Subcutaneous abdominal adipose tissue (tissue), 5 donors: ENCODE measurements around the gene GPR33.

Source experiments
- H3K27ac ChIP-seq: one replicate; pipeline ENCODE4 v1.7.0; 2013; ENCODE audit warnings: low read depth, mild to moderate bottlenecking, inconsistent platforms, low read length, moderate library complexity
- H3K27me3 ChIP-seq, 5 donors: one replicate each; pipeline ENCODE4 v1.7.0; 2013; ENCODE audit warnings: low read length in 5 of 5, inconsistent platforms in 1 of 5; ENCODE audit not compliant: control insufficient read depth in 5 of 5, insufficient read depth in 4 of 5
- H3K36me3 ChIP-seq, 5 donors: one replicate each; pipeline ENCODE4 v1.7.0; 2013; ENCODE audit warnings: low read length in 5 of 5; ENCODE audit not compliant: control insufficient read depth in 5 of 5, insufficient read depth in 5 of 5
- H3K4me1 ChIP-seq, 5 donors: one replicate each; pipeline ENCODE4 v1.7.0; 2013; ENCODE audit warnings: low read length in 5 of 5, mild to moderate bottlenecking in 3 of 5, moderate library complexity in 1 of 5; ENCODE audit not compliant: control insufficient read depth in 5 of 5, insufficient read depth in 5 of 5
- H3K4me3 ChIP-seq, 5 donors: one replicate each; pipeline ENCODE4 v1.7.0; 2013; ENCODE audit warnings: low read length in 5 of 5, low read depth in 1 of 5
- H3K9ac ChIP-seq, 5 donors: one replicate each; pipeline ENCODE4 v1.7.0; 2013; ENCODE audit warnings: low read length in 5 of 5, mild to moderate bottlenecking in 4 of 5, moderate library complexity in 3 of 5
- H3K9me3 ChIP-seq, 5 donors: one replicate each; pipeline ENCODE4 v1.7.0; 2013; ENCODE audit warnings: low read length in 5 of 5; ENCODE audit not compliant: control insufficient read depth in 5 of 5
- donor health status: healthy.
- donor health status: healthy.
- donor health status: healthy.
- donor health status: healthy.
- donor health status: healthy.

Gene GPR33, protein sequence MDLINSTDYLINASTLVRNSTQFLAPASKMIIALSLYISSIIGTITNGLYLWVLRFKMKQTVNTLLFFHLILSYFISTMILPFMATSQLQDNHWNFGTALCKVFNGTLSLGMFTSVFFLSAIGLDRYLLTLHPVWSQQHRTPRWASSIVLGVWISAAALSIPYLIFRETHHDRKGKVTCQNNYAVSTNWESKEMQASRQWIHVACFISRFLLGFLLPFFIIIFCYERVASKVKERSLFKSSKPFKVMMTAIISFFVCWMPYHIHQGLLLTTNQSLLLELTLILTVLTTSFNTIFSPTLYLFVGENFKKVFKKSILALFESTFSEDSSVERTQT

GRCh38 chr14:31487886-31488285, at the start of gene GPR33:
Gene GPR33, minus strand, starts transcription at chr14:31488039. Its CDS starts 4,074 bp downstream, at chr14:31483965.
- Histone ChIP-seq H3K27me3 (no peaks in the 10 kb centered on the region), H3K9ac (no peak within 1 kb of the TSS), H3K4me1 (peaks cover 0 to 4% (median 0%) of the 10 kb centered on the region in 5 donors), H3K36me3 (no peaks in the 10 kb centered on the region), H3K27ac (no peak within 1 kb of the TSS), H3K9me3 (no peaks in the 10 kb centered on the region), H3K4me3 (no peak within 1 kb of the TSS)

DNA sequence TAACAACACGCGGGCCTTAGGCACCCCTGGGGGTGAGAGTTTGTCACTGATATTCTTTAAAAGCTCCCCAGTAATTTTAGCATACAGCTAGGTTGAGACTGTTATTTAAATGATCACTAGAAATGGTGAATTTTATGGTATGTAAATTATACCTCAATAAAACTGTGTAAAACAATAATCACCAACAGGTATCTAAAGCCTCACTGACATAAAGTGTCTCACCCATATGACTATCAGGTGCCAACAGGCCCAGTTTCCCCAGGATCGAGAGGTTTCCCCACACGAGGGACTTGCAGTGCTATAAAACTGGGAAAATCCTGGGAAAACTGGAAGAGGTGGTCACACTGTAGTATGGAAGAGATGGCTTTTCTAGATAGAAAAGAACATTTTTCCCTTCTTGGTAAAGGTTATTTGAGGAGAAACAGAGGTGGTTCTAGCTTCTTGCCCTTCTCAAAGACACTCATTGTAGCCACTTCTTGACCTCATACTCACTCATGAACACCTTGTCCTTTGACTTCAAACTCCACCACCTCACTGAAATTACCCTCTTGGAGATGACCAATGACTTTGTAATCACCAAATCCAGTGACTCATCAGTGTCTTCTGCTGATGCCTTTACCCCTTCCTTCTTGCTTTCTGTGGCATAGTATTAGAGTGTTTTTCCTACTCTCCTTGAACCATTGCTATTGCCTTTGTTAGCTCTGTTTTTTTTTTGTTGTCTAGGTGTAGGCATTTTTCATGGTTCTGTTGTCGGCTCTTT, 48.5 kb upstream of the GPR33 start:
- no peak overlapping the region for H3K9ac ChIP-seq
- H3K4me1 ChIP-seq, result no peaks in the 10 kb centered on the region
- H3K4me3 ChIP-seq, result no peak overlapping the region
- H3K36me3 ChIP-seq, result no peaks in the 10 kb centered on the region
- no peaks in the 10 kb centered on the region for H3K9me3 ChIP-seq
- H3K27me3 ChIP-seq, result no peaks in the 10 kb centered on the region
- no peak overlapping the region for H3K27ac ChIP-seq

DNA sequence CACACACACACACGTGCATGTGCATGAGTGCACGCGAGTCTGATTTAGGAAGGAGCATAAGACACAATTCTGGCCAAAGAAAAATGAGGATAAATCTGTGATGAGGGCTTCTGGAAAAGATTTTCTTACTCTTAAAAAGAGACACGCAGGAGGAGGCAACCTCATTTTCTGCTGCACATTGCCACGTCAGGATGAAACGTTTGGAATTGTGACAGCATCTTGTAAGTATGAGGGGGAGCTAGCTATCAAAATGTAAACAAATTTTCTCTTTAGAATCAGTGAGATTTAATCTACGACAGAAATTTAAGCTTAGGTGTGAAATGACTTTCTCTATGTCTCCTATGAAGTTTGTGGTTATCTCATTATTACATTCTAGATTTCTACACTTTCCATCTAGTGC, 42.3 kb upstream of the GPR33 start:
- Histone ChIP-seq H3K27me3 (no peaks in the 10 kb centered on the region), H3K9ac (no peak overlapping the region), H3K36me3 (no peaks in the 10 kb centered on the region), H3K4me3 (no peak overlapping the region), H3K9me3 (no peaks in the 10 kb centered on the region), H3K27ac (no peak overlapping the region), H3K4me1 (no peaks in the 10 kb centered on the region)

DNA sequence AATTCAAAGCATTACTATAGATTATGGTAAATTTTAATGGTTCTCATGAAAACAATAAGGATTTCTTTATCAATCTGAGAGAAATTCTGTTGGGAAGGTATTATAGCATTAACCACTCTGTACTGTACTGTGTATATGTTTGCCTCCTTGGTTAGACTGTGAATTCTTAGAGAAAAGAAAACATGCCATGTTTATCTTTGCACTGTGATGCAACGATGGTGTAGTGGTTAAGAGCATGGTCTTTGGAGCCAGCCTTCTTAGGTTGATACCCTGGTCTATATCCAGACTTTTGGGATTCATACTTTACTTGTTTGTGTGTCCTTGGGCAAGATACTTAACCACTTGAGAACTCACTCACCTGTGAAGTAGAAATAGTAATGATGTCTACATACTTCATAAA, 41.2 kb upstream of the GPR33 start:
- Histone ChIP-seq H3K9me3 (no peaks in the 10 kb centered on the region), H3K36me3 (no peaks in the 10 kb centered on the region), H3K4me1 (no peaks in the 10 kb centered on the region), H3K9ac (no peak overlapping the region), H3K27ac (no peak overlapping the region), H3K27me3 (no peaks in the 10 kb centered on the region), H3K4me3 (no peak overlapping the region)

DNA sequence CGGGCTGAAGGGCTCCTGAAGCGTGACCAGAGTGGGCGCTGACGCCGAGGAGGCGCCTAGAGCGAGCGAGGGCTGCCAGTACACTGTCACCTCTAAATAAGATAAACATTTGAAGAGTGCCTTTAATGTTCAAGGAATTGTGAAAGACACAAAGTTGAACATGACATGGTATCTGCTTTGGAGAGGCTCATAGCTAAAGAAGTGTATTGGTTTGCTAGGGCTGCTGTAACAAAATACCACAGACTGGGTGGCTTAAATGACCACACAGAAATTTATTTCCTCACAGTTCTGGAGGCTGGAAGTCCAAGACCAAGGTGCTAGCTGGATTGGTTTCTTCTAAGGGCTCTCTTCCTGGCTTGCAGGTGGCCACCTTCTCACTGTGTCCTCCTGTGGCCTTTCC, 39.7 kb upstream of the GPR33 start:
- no peaks in the 10 kb centered on the region for H3K27me3 ChIP-seq
- no peak overlapping the region for H3K4me3 ChIP-seq
- no peaks in the 10 kb centered on the region for H3K4me1 ChIP-seq
- no peak overlapping the region for H3K27ac ChIP-seq
- no peak overlapping the region for H3K9ac ChIP-seq
- no peaks in the 10 kb centered on the region for H3K9me3 ChIP-seq
- no peaks in the 10 kb centered on the region for H3K36me3 ChIP-seq

GRCh38 chr14:31527087-31527486, 39.2 kb upstream of the GPR33 start:
- Histone ChIP-seq H3K36me3 (no peaks in the 10 kb centered on the region), H3K4me3 (no peak overlapping the region), H3K27me3 (no peaks in the 10 kb centered on the region), H3K4me1 (no peaks in the 10 kb centered on the region), H3K27ac (no peak overlapping the region), H3K9me3 (no peaks in the 10 kb centered on the region), H3K9ac (no peak overlapping the region)

DNA sequence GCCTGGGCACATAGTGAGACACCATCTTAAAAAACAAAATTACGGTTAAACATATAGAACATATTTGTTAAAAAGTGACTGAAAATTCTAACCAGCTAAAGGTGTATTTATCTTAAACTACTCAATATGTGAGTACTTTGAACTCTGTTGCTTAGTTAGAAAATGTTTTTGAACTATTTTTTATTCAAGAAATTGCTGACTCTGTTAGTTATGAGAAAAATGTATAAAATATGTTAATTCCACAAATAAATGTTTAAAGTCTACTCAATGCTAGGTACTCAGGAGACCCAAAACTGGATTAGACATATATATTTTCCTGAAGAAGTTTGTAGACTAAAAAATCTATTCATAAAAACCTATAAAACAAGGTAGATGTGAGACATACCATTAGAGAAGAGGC, 23.0 kb upstream of the GPR33 start:
- Histone ChIP-seq H3K9me3 (no peaks in the 10 kb centered on the region), H3K4me3 (no peak overlapping the region), H3K36me3 (no peaks in the 10 kb centered on the region), H3K9ac (no peak overlapping the region), H3K27me3 (no peaks in the 10 kb centered on the region), H3K4me1 (peaks cover 0 to 12% (median 7%) of the 10 kb centered on the region in 5 donors), H3K27ac (no peak overlapping the region)

DNA sequence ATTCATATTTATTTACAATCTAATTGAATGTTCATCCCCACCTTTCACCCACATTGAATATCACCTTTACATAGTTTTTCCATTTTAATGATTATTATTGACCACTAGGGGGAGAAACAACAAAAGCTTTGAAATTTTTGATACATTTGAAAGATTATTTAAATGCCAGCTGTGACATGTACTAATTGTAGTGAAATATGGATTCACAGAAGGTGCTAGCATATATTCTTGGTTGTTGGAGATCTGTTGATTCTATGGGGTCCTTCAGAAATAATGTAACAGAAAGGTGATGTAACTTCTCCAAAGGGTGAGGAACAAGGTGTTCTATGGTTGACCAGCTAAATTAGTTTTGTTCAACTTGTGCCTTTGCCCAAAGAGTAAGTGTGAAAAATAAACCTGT, 22.4 kb upstream of the GPR33 start:
- no peak overlapping the region for H3K4me3 ChIP-seq
- H3K9ac ChIP-seq, result no peak overlapping the region
- no peaks in the 10 kb centered on the region for H3K36me3 ChIP-seq
- no peaks in the 10 kb centered on the region for H3K9me3 ChIP-seq
- H3K27ac ChIP-seq, result no peak overlapping the region
- H3K4me1 ChIP-seq, result peaks cover 0 to 18% (median 14%) of the 10 kb centered on the region in 5 donors
- H3K27me3 ChIP-seq, result no peaks in the 10 kb centered on the region

DNA sequence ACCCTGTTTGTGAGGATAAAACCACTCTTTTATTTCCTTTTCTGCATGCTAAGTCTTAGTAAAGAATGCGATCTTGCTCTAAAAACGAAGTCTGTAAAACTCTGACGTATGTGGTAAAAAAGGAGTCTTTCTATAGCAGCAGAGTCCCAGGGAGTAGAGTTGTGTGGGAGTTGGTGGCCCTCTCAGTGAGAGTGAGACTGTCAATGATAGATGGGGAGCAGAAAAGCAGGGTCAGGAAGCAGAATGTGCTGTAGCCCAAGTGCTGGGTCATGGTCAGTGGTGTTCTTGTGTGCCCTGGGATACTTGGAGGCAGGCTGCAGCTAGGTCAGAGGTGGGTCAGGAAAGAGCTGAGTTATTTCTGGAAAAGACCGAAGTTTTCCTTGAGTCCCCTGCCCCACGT, 20.3 kb upstream of the GPR33 start:
- Histone ChIP-seq H3K36me3 (no peaks in the 10 kb centered on the region), H3K4me1 (peaks cover 3 to 25% (median 21%) of the 10 kb centered on the region in 5 donors), H3K27ac (no peak overlapping the region), H3K4me3 (peak overlapping the region in 1 of 5 donors; percentile 45), H3K9ac (no peak overlapping the region), H3K27me3 (no peaks in the 10 kb centered on the region), H3K9me3 (no peaks in the 10 kb centered on the region)

DNA sequence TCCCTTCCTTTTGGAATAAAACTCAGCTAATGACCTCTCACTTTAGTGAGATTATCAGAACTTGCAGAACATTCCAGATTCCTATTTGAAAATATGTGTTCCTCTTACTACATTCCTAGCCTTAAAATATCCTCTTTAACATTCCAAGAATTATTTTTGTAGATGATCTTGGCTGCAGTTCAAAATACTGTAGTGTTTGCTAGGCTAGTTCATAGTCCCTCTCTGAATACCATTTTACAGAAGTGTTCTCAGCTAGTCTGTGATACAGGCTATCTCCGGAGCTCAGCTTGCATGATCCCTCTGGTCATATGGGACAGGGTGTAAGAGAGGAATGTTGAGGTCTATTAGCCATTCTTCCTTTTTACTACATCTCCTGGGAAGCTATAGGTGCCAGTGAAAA, 17.6 kb upstream of the GPR33 start:
- H3K27ac ChIP-seq, result peak overlapping the region; percentile 60
- H3K4me1 ChIP-seq, result peaks cover 3 to 25% (median 21%) of the 10 kb centered on the region in 5 donors
- no peak overlapping the region for H3K4me3 ChIP-seq
- no peaks in the 10 kb centered on the region for H3K9me3 ChIP-seq
- H3K27me3 ChIP-seq, result no peaks in the 10 kb centered on the region
- no peaks in the 10 kb centered on the region for H3K36me3 ChIP-seq
- no peak overlapping the region for H3K9ac ChIP-seq
